HEK293 (cell line): ENCODE results near the gene GTF3C1.

Source experiments
- ZNF274 ChIP-seq, 2 experiments: fragments of 200-500 bp in 1 of 2; fragments of 450-650 bp in 1 of 2; sonication (Bioruptor generic) in 1 of 2; formaldehyde crosslinking in 1 of 2; IDR thresholded peaks; 2 replicates each; pipeline versions ENCODE4 v1.5.1 to v1.6.1; 2014 to 2016; ENCODE audit warnings: borderline replicate concordance in 1 of 2, inconsistent platforms in 1 of 2, low read length in 1 of 2, missing biosample characterization in 1 of 2, missing genetic modification characterization in 1 of 2
- ZNF354C ChIP-seq: fragments of 450-650 bp; formaldehyde crosslinking; IDR thresholded peaks from 2 replicates; pipeline ENCODE4 v1.5.1; 2016; ENCODE audit warnings: missing biosample characterization, missing genetic modification characterization, low read depth, borderline replicate concordance
- ZNF416 ChIP-seq: fragments of 450-650 bp; formaldehyde crosslinking; IDR thresholded peaks from 2 replicates; pipeline ENCODE4 v1.5.1; 2016; ENCODE audit warnings: missing biosample characterization, missing genetic modification characterization
- ZNF423 ChIP-seq: fragments of 450-650 bp; formaldehyde crosslinking; IDR thresholded peaks from 2 replicates; pipeline ENCODE4 v1.5.1; 2016; ENCODE audit warnings: missing biosample characterization, missing genetic modification characterization
- ZNF544 ChIP-seq: fragments of 450-650 bp; formaldehyde crosslinking; IDR thresholded peaks from 2 replicates; pipeline ENCODE4 v1.5.0; 2017; ENCODE audit warnings: missing biosample characterization, missing genetic modification characterization
- TF ChIP-seq, protein P1 (sequence below): fragments of 450-650 bp; formaldehyde crosslinking; IDR thresholded peaks from 2 replicates; pipeline ENCODE4 v1.5.1; 2016; ENCODE audit warnings: missing biosample characterization, missing genetic modification characterization
- TF ChIP-seq, protein P2 (sequence below): fragments of 450-650 bp; formaldehyde crosslinking; IDR thresholded peaks from 2 replicates; pipeline ENCODE4 v1.5.1; 2016; ENCODE audit warnings: missing biosample characterization, missing genetic modification characterization, borderline replicate concordance

DNA sequence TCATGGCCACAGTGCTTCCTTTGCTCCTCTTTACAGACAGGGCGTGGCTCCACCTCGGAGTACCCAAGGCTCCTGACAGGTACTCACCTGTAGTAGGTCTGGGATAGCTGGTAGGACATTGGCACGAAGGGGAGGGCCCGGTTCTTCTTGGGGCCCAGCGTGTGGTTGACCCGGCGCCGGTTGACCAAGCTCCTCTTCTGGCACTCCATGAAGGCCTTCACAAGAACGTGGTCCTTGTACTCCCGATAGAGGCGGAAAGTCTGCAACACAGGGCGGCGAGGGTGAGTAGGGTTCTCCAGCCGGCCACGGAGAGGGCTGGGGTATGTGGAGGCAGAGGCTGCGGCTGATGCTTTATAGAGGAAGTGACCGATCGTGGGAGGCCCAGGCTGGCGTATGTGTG, 78.1 kb downstream of the GTF3C1 start:
- TF ChIP-seq, protein P1, sequence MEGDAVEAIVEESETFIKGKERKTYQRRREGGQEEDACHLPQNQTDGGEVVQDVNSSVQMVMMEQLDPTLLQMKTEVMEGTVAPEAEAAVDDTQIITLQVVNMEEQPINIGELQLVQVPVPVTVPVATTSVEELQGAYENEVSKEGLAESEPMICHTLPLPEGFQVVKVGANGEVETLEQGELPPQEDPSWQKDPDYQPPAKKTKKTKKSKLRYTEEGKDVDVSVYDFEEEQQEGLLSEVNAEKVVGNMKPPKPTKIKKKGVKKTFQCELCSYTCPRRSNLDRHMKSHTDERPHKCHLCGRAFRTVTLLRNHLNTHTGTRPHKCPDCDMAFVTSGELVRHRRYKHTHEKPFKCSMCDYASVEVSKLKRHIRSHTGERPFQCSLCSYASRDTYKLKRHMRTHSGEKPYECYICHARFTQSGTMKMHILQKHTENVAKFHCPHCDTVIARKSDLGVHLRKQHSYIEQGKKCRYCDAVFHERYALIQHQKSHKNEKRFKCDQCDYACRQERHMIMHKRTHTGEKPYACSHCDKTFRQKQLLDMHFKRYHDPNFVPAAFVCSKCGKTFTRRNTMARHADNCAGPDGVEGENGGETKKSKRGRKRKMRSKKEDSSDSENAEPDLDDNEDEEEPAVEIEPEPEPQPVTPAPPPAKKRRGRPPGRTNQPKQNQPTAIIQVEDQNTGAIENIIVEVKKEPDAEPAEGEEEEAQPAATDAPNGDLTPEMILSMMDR (tag by site-specific recombination), result no peak
- TF ChIP-seq ZNF354C (tag by site-specific recombination) (no peak), ZNF274 (IDR thresholded peaks at IDR 0.05; ENCODE audit: low read length) (no peak), ZNF274 (tag by site-specific recombination; IDR thresholded peaks at IDR 0.05; ENCODE audit: borderline replicate concordance) (no peak), ZNF544 (tag by site-specific recombination) (no peak), ZNF423 (tag by site-specific recombination) (no peak), ZNF416 (tag by site-specific recombination) (no peak)
- TF ChIP-seq, protein P2, sequence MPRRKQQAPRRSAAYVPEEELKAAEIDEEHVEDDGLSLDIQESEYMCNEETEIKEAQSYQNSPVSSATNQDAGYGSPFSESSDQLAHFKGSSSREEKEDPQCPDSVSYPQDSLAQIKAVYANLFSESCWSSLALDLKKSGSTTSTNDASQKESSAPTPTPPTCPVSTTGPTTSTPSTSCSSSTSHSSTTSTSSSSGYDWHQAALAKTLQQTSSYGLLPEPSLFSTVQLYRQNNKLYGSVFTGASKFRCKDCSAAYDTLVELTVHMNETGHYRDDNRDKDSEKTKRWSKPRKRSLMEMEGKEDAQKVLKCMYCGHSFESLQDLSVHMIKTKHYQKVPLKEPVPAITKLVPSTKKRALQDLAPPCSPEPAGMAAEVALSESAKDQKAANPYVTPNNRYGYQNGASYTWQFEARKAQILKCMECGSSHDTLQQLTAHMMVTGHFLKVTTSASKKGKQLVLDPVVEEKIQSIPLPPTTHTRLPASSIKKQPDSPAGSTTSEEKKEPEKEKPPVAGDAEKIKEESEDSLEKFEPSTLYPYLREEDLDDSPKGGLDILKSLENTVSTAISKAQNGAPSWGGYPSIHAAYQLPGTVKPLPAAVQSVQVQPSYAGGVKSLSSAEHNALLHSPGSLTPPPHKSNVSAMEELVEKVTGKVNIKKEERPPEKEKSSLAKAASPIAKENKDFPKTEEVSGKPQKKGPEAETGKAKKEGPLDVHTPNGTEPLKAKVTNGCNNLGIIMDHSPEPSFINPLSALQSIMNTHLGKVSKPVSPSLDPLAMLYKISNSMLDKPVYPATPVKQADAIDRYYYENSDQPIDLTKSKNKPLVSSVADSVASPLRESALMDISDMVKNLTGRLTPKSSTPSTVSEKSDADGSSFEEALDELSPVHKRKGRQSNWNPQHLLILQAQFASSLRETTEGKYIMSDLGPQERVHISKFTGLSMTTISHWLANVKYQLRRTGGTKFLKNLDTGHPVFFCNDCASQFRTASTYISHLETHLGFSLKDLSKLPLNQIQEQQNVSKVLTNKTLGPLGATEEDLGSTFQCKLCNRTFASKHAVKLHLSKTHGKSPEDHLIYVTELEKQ, result no peak
